Prostate gland (tissue), 2 donors: ENCODE measurements around the gene UQCRQ.

Source experiments
- POLR2A ChIP-seq: fragments of 450-650 bp; IDR thresholded peaks from one replicate; pipeline ENCODE4 v1.6.1; 2016; ENCODE audit warnings: antibody characterized with exemption, mild to moderate bottlenecking
- TF ChIP-seq, protein P1 (sequence below), 4 experiments: fragments of 200-600 bp in 2 of 4; fragments of 450-650 bp in 2 of 4; sonication (generic) in 2 of 4; IDR thresholded peaks; 1 replicate in 3 of 4; 2 replicates in 1 of 4; pipeline ENCODE4 v1.5.1; 2016 to 2019; ENCODE audit warnings: antibody characterized with exemption in 4 of 4, mild to moderate bottlenecking in 2 of 4, moderate library complexity in 2 of 4

GRCh38 chr5:132873119-132873929 lies 6.9 kb downstream of the UQCRQ start, which contains the start of gene LEAP2:
- TF ChIP-seq, protein P1, sequence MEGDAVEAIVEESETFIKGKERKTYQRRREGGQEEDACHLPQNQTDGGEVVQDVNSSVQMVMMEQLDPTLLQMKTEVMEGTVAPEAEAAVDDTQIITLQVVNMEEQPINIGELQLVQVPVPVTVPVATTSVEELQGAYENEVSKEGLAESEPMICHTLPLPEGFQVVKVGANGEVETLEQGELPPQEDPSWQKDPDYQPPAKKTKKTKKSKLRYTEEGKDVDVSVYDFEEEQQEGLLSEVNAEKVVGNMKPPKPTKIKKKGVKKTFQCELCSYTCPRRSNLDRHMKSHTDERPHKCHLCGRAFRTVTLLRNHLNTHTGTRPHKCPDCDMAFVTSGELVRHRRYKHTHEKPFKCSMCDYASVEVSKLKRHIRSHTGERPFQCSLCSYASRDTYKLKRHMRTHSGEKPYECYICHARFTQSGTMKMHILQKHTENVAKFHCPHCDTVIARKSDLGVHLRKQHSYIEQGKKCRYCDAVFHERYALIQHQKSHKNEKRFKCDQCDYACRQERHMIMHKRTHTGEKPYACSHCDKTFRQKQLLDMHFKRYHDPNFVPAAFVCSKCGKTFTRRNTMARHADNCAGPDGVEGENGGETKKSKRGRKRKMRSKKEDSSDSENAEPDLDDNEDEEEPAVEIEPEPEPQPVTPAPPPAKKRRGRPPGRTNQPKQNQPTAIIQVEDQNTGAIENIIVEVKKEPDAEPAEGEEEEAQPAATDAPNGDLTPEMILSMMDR (IDR thresholded peaks at IDR 0.05) = no peak
- TF ChIP-seq POLR2A = no peak
